HepG2 (cell line): Measurements from ENCODE around the gene BCL6. TPM values are rescaled to one million over a fixed set of nuclear protein-coding genes. Genes with fewer than 3 reads are reported as not detected.

Source experiments
- FOXO1 ChIP-seq: sonication (generic); formaldehyde crosslinking; IDR thresholded peaks from 2 replicates; pipeline ENCODE4 v1.4.0; 2020; ENCODE audit warnings: missing genetic modification reagents
- GFI1 ChIP-seq: sonication (generic); formaldehyde crosslinking; IDR thresholded peaks from 2 replicates; pipeline ENCODE4 v1.5.0; 2020; ENCODE audit warnings: missing genetic modification reagents, mild to moderate bottlenecking, borderline replicate concordance
- GZF1 ChIP-seq: sonication (generic); formaldehyde crosslinking; IDR thresholded peaks from 2 replicates; pipeline ENCODE4 v1.5.1; 2020; ENCODE audit warnings: mild to moderate bottlenecking, missing genetic modification reagents
- HINFP ChIP-seq: sonication (generic); formaldehyde crosslinking; IDR thresholded peaks from 2 replicates; pipeline ENCODE4 v1.4.0; 2020; ENCODE audit warnings: low read depth, mild to moderate bottlenecking, missing genetic modification reagents
- IKZF1 ChIP-seq: fragments of 450-650 bp; IDR thresholded peaks from 2 replicates; pipeline ENCODE4 v1.7.1; 2016
- MTA3 ChIP-seq: sonication (generic); formaldehyde crosslinking; IDR thresholded peaks from 2 replicates; pipeline ENCODE4 v1.4.0; 2020; ENCODE audit warnings: missing genetic modification reagents
- PAWR ChIP-seq: sonication (generic); formaldehyde crosslinking; IDR thresholded peaks from 2 replicates; pipeline ENCODE4 v1.4.0; 2020; ENCODE audit warnings: missing genetic modification reagents, mild to moderate bottlenecking, borderline replicate concordance
- PITX1 ChIP-seq: sonication (generic); formaldehyde crosslinking; IDR thresholded peaks from 2 replicates; pipeline ENCODE4 v1.5.1; 2020; ENCODE audit warnings: mild to moderate bottlenecking, missing genetic modification reagents
- RFX1 ChIP-seq: fragments of 450-650 bp; IDR thresholded peaks from 2 replicates; pipeline ENCODE4 v1.6.1; 2017
- SAP130 ChIP-seq: IDR thresholded peaks from 2 replicates; pipeline ENCODE4 v1.6.1; 2016; ENCODE audit warnings: low read depth
- SOX13 ChIP-seq, 3 experiments: fragments of 450-650 bp in 1 of 3; sonication (generic) in 1 of 3; formaldehyde crosslinking in 1 of 3; IDR thresholded peaks in 2 of 3; conservative IDR thresholded peaks in 1 of 3; 2 replicates each; pipeline versions ENCODE4 v1.5.0 to v1.6.1; 2016 to 2020; ENCODE audit warnings: antibody characterized with exemption in 1 of 3, mild to moderate bottlenecking in 1 of 3, missing compliant biosample characterization in 1 of 3, missing genetic modification reagents in 1 of 3, moderate library complexity in 1 of 3
- THAP9 ChIP-seq: sonication (generic); formaldehyde crosslinking; IDR thresholded peaks from 2 replicates; pipeline ENCODE4; 2020; ENCODE audit warnings: missing genetic modification reagents, mild to moderate bottlenecking, borderline replicate concordance
- ZBTB7A ChIP-seq: sonication (generic); formaldehyde crosslinking; IDR thresholded peaks from 2 replicates; pipeline ENCODE4 v1.8.0; 2022; ENCODE audit warnings: mild to moderate bottlenecking, missing genetic modification reagents
- ZNF24 ChIP-seq: fragments of 450-650 bp; IDR thresholded peaks from 2 replicates; pipeline ENCODE4 v1.6.1; 2017; ENCODE audit warnings: antibody characterized with exemption, mild to moderate bottlenecking
- ZNF274 ChIP-seq: sonication (generic); formaldehyde crosslinking; IDR thresholded peaks from 2 replicates; pipeline ENCODE4 v1.5.1; 2020; ENCODE audit warnings: mild to moderate bottlenecking, missing genetic modification reagents
- ZNF317 ChIP-seq: sonication (generic); formaldehyde crosslinking; IDR thresholded peaks from 2 replicates; pipeline ENCODE4 v1.5.0; 2020; ENCODE audit warnings: mild to moderate bottlenecking, missing genetic modification reagents
- ZNF333 ChIP-seq: sonication (generic); formaldehyde crosslinking; IDR thresholded peaks from 2 replicates; pipeline ENCODE4 v1.4.0; 2020; ENCODE audit warnings: mild to moderate bottlenecking, missing genetic modification reagents, borderline replicate concordance
- ZNF713 ChIP-seq: sonication (generic); formaldehyde crosslinking; IDR thresholded peaks from 2 replicates; pipeline ENCODE4 v1.4.0; 2020; ENCODE audit warnings: mild to moderate bottlenecking, missing genetic modification reagents
- ZXDC ChIP-seq: sonication (generic); formaldehyde crosslinking; IDR thresholded peaks from 2 replicates; pipeline ENCODE4 v1.5.0; 2020; ENCODE audit warnings: mild to moderate bottlenecking, missing genetic modification reagents
- polyA plus RNA-seq, 8 experiments: library from polyadenylated mRNA; depleted of rRNA in 3 of 8; stranded (reverse) in 7 of 8; unstranded in 1 of 8; fragments of >200 nt; fragmentation: Illumina TruSeq in 4 of 8; extraction: Trizol in 4 of 8; gene quantifications; 2 replicates each; pipeline versions ENCODE4 v1.2.1 to v1.2.3, GENCODE V29; 2011 to 2016; ENCODE audit warnings: low read depth in 4 of 8, missing spikeins in 1 of 8, mixed read lengths in 1 of 8; ENCODE audit not compliant: insufficient read depth in 1 of 8
- total RNA-seq, 5 experiments: library from RNA; depleted of rRNA; stranded (reverse); fragments of >200 nt; fragmentation: Illumina TruSeq; extraction: Trizol; gene quantifications; 2 replicates each; pipeline ENCODE4 v1.2.3, GENCODE V29; 2016; ENCODE audit warnings: low read depth in 1 of 5

BCL6 gene
- total and polyA plus RNA-seq, 2 of the 13 experiments (the other 11 are each of a cell fraction or from before 2014, with no cell fraction given): 21.2 to 53.7 TPM

DNA sequence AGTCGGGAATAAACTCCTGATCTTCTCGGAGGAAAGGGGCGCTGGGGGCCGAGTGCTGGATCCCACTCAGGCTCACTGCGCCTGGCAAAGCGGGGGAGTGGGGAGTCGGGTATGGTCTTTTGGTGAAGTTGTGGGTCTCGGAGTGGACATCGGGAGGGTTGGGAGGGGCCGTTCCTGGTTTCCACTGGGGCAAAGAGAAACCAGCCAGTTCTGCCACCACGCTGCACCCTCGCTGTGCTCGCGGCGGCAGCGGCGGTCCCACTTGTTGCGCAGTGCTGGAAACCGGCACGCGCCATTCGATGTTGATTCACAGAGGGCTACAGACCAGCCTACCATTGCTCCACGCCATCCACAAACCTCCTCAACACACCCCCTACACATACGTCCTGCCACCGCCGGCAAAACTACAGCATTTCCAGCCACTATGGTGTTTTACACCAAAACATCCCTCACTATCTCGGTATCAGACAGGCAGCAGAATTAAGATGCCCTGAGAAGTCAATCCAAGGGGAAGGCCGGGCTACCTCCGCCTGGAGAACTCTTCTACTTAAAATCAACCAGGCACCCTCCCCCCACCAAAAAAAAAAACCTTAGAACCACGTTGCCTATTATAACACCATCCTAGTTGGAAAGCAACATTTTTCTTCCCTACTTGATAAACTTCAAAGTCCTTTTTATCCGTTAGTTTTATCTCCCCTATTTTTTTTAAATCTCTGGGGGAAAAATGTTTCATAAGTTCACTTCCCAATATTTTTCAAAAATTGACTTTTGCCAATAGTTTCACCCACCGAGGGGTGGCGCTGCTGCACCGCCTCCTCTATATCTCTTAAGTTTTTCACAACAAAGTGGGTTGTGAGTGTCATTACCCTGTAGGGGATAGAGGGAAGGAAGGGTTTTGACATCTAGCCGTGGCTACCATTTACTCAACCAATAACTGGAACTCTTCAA, 3.6 kb downstream of the BCL6 start (continued):
- TF ChIP-seq THAP9 (CRISPR knock-in tag): no peak
- TF ChIP-seq ZNF713 (CRISPR knock-in tag): no peak
- TF ChIP-seq GZF1 (CRISPR knock-in tag): no peak
- 0 out of 2 replicates have a peak, but pooled peaks have one; percentile 31 for TF ChIP-seq FOXO1 (CRISPR knock-in tag)
- 0 out of 2 replicates have a peak, but pooled peaks have one; percentile 58 for TF ChIP-seq ZNF317 (CRISPR knock-in tag)
- no peak for TF ChIP-seq ZBTB7A (CRISPR knock-in tag)
- no peak for TF ChIP-seq PAWR
- TF ChIP-seq PITX1: no peak
- TF ChIP-seq GFI1 (CRISPR knock-in tag): peak; percentile 40; the same call in 1 of the 2 replicates
- no peak for TF ChIP-seq IKZF1
- TF ChIP-seq MTA3 (CRISPR knock-in tag): no peak
- 0 out of 2 replicates have a peak, but pooled peaks have one; percentile 64 for TF ChIP-seq ZXDC (CRISPR knock-in tag)
- 0 out of 2 replicates have a peak, but pooled peaks have one; percentile 39 for TF ChIP-seq ZNF333 (CRISPR knock-in tag)
- TF ChIP-seq SOX13 (IDR thresholded peaks at IDR 0.05): no peak
- no peak for TF ChIP-seq SOX13 (CRISPR knock-in tag; conservative IDR thresholded peaks at IDR 0.05 in 1 of 2, IDR thresholded peaks at IDR 0.05 in 1 of 2)
- TF ChIP-seq ZNF24: no peak
- TF ChIP-seq ZNF274 (CRISPR knock-in tag): no peak
- TF ChIP-seq SAP130 (CRISPR knock-in tag): peak; percentile 58
- no peak for TF ChIP-seq HINFP (CRISPR knock-in tag)
- no peak for TF ChIP-seq RFX1
